RWPE1 (cell line): ENCODE measurements around the gene SHROOM3.

Source experiments
- CTCF ChIA-PET: fragments of 350-600 bp; sonication (Branson Sonifier 250); formaldehyde crosslinking; extraction: SDS; loops from one replicate; lab custom pipeline; 2021; lab: Yijun Ruan, JAX
- POLR2A ChIA-PET: fragments of 400-600 bp; formaldehyde crosslinking; extraction: SDS; loops from one replicate; lab custom pipeline; 2020; ENCODE audit warnings: antibody characterized with exemption; ENCODE audit not compliant: low non-redundant PET; lab: Yijun Ruan, JAX
- DNase-seq: peaks from one replicate; pipeline ENCODE4 v3.0.0; 2012; ENCODE audit warnings: low spot score
- H3K27ac ChIP-seq: fragments of 450-650 bp; 2 replicates; pipeline ENCODE4 v1.5.1; 2017
- TF ChIP-seq, protein P1 (sequence below): fragments of 450-650 bp; conservative IDR thresholded peaks from 2 replicates; pipeline ENCODE4 v1.5.1; 2017; ENCODE audit warnings: low read depth, mild to moderate bottlenecking

SHROOM3 gene

DNA sequence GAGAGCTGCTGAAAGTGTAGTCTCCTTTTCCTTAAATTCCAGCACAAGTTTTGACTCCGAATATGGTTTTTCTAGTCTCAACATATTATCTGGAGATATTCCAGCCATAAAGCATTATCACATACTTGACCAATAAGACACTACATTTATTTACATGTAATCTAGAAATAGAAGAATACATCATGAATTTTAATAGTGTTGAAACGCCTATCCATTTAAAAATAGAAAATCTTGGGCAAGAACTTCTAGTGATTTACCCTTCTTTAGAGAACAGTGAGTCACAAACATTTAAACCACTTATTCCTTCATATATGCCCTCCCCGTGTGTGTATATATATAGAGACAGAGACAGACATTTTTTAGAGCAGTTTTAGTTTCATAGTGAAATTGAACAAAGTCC lies 301.4 kb downstream of the SHROOM3 start:
- ChIA-PET CTCF (no interaction called here), POLR2A (no interaction called here)

DNA sequence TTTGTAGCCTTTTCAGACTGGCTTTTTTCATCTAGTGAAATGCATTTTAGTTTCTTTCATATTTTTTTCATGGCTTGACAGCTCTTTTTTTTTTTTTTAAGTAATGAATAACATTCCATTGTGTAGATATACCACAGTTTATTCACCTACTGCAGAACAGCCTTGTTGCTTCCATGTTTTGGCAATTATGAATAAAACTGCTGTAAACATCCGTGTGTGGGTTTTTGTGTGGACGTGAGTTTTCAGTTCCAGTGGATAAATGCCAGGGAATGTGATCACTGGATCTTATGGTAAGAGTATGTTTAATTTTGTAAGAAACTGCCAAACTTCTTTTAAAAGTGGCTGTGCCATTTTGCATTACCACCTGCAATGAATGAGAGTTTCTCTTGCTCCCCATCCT lies 302.2 kb downstream of the SHROOM3 start:
- CTCF ChIA-PET, result interaction anchor here (0.6 kb wide), 1 partner anchor 8 kb away, joined by 4 read pairs; no protein-coding TSS in a partner anchor
- TF ChIP-seq, protein P1, sequence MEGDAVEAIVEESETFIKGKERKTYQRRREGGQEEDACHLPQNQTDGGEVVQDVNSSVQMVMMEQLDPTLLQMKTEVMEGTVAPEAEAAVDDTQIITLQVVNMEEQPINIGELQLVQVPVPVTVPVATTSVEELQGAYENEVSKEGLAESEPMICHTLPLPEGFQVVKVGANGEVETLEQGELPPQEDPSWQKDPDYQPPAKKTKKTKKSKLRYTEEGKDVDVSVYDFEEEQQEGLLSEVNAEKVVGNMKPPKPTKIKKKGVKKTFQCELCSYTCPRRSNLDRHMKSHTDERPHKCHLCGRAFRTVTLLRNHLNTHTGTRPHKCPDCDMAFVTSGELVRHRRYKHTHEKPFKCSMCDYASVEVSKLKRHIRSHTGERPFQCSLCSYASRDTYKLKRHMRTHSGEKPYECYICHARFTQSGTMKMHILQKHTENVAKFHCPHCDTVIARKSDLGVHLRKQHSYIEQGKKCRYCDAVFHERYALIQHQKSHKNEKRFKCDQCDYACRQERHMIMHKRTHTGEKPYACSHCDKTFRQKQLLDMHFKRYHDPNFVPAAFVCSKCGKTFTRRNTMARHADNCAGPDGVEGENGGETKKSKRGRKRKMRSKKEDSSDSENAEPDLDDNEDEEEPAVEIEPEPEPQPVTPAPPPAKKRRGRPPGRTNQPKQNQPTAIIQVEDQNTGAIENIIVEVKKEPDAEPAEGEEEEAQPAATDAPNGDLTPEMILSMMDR, result no peak
- POLR2A ChIA-PET, result no interaction called here
- no peak overlapping the region for H3K27ac ChIP-seq
- DNase-seq, result no peak

More for the DNA sequence above, 301.4 kb downstream of the SHROOM3 start:
- TF ChIP-seq, protein P1, result no peak
- no peak for DNase-seq
- no peak overlapping the region for H3K27ac ChIP-seq

DNA sequence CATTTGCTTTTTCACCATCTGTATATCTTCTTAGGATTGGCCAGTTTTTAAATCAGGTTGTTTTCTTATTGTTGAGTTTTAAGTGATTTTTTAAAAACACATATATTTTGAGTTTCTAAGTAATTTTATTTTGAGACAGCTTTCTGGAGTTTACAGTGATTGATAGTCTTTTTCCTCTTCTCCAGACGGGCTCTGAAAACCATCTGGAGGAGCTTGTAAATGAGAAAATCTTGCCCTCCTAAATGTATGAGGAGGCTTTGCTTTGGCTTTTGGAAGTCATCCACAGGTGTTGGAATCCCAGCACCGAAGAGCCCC lies 302.7 kb downstream of the SHROOM3 start:
- no peak for DNase-seq
- H3K27ac ChIP-seq, result no peak overlapping the region
- TF ChIP-seq, protein P1, result no peak
- ChIA-PET CTCF (interaction anchor here (0.6 kb wide), 1 partner anchor 9 kb away, joined by 4 read pairs; no protein-coding TSS in a partner anchor), POLR2A (no interaction called here)

DNA sequence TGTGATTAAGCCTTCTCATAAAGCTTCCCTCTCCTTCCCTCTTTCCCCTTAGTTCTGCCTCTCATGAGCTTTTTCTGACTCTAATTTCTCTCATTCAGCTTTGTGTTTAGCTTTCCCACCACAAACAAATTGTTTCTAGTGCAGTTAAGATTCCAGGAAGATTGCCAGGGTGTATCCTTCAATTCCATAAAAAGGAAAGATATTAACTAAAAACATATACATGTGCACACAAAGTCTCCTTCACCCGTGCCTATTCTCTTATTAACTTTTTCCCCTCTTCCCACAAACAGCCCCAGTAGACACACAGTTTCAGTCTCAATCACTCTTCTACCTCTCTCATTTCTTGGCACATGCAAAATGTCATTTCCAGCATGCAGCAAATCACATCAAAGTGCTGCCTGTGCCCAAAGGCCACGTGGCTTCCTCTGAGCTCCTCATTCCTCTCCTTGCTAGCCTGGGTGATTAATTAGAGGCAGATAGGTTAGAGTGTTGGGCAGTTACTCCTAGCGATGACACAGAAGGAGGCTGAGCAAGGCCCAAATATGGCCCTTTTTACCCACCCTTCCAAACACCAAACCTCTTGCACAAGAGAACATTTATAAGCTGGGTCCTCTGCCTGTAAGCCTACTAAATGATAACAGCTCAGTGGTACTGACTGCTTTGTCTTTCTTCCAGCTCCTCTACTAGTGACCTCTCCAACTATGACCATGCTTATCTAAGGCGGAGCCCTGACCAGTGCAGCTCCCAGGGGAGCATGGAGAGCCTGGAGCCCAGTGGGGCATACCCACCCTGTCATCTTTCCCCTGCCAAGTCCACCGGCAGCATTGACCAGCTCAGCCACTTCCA lies 303.3 kb downstream of the SHROOM3 start:
- H3K27ac ChIP-seq, result no peak overlapping the region
- no peak for DNase-seq

DNA sequence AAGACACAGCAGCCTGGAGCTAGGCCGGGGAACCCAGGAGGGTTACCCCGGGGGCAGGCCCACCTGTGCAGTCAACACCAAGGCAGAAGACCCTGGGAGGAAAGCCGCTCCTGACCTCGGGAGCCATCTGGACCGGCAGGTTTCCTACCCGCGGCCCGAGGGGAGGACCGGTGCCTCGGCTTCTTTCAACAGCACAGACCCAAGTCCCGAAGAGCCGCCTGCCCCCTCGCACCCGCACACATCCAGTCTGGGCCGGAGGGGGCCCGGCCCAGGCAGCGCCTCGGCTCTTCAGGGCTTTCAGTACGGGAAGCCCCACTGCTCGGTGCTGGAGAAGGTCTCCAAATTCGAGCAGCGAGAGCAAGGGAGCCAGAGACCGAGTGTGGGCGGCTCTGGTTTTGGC lies 305.2 kb downstream of the SHROOM3 start:
- TF ChIP-seq, protein P1, result no peak
- no peak overlapping the region for H3K27ac ChIP-seq
- no peak for DNase-seq
- ChIA-PET CTCF (interaction anchor here (0.6 kb wide), 1 partner anchor 11 kb away, joined by 3 read pairs; no protein-coding TSS in a partner anchor), POLR2A (no interaction called here)

More for the DNA sequence above, 303.3 kb downstream of the SHROOM3 start:
- POLR2A ChIA-PET, result no interaction called here
- CTCF ChIA-PET, result interaction anchor here (0.5 to 0.6 kb wide), 3 partner anchors 9 to 142 kb away, joined by 3 to 5 read pairs (median 4); no protein-coding TSS in a partner anchor
- TF ChIP-seq, protein P1, result no peak

DNA sequence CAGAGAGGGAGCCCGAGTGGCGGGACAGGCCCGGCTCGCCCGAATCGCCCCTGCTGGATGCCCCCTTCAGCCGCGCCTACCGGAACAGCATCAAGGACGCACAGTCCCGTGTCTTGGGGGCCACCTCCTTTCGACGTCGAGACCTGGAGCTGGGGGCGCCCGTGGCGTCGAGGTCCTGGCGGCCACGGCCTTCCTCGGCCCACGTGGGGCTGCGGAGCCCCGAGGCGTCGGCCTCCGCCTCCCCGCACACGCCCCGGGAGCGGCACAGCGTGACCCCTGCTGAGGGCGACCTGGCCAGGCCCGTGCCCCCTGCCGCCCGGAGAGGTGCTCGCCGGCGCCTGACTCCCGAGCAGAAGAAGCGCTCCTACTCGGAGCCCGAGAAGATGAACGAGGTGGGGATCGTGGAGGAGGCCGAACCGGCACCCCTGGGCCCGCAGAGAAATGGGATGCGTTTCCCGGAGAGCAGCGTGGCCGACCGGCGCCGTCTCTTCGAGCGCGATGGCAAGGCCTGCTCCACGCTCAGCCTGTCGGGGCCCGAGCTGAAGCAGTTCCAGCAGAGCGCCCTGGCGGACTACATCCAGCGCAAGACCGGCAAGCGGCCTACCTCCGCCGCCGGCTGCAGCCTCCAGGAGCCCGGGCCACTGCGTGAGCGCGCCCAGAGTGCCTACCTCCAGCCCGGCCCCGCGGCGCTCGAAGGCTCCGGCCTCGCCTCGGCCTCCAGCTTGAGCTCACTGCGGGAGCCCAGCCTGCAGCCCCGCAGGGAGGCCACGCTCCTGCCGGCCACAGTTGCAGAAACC lies 306.0 kb downstream of the SHROOM3 start:
- POLR2A ChIA-PET, result no interaction called here
- no peak overlapping the region for H3K27ac ChIP-seq
- CTCF ChIA-PET, result interaction anchor here (0.6 kb wide), 1 partner anchor 12 kb away, joined by 3 read pairs; no protein-coding TSS in a partner anchor
- TF ChIP-seq, protein P1, result no peak
- DNase-seq, result no peak
